ENCODE measurements around the gene ACOT2.

Gene ACOT2

DNA sequence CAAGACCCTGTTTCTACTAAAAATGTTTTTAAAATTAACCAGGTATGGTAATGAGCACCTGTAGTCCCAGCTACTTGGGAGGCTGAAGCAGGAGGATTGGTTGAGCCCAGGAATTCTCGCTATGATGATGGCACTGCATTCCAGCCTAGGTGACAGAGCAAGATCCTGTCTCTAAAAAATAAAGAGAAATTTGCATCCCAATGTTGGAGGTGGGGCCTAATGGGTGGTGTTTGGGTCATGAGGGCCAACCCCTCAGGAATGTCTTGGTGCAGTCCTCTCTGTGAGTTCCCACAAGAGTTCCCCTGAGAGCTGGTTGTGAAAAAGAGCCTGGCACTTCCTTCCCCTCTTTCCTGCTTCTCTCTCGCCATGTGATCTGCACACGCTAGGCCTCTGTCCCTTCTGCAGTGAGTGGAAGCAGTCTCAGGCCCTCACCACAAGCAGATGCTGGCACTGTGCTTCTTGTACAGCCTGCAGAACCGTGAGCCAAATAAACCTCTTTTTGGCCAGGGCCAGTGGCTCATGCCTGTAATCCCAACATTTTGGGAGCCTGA lies 54.6 kb downstream of the ACOT2 start:
- DNase-seq, result no peak

Data from NCI-H1105 (cell line).